Daoy (cell line): Measurements from ENCODE around the gene RABGEF1. TPM values are rescaled to one million over a fixed set of nuclear protein-coding genes. Genes with fewer than 3 reads are reported as not detected.
A peak's percentile ranks its signal among the peaks of the same experiment; 100 is the strongest.
"Not testable (repeated sequence)": the region's sequence is repeated elsewhere in the genome, so short reads cannot be mapped to it uniquely, and the experiment has no call there.

ENCODE experiments used
- DNase-seq: peaks from one replicate; pipeline ENCODE4 v3.0.0-alpha.2; 2015; ENCODE audit warnings: low read depth
- total RNA-seq: library from RNA; depleted of rRNA; stranded (reverse); fragments of >200 nt; shearing (Covaris generic); gene quantifications from 2 replicates; pipeline ENCODE4 v1.2.3, GENCODE V29; 2014; rRNA removed

Gene RABGEF1
- total RNA-seq: 52.6 and 55.0 TPM in 2 replicates

DNA sequence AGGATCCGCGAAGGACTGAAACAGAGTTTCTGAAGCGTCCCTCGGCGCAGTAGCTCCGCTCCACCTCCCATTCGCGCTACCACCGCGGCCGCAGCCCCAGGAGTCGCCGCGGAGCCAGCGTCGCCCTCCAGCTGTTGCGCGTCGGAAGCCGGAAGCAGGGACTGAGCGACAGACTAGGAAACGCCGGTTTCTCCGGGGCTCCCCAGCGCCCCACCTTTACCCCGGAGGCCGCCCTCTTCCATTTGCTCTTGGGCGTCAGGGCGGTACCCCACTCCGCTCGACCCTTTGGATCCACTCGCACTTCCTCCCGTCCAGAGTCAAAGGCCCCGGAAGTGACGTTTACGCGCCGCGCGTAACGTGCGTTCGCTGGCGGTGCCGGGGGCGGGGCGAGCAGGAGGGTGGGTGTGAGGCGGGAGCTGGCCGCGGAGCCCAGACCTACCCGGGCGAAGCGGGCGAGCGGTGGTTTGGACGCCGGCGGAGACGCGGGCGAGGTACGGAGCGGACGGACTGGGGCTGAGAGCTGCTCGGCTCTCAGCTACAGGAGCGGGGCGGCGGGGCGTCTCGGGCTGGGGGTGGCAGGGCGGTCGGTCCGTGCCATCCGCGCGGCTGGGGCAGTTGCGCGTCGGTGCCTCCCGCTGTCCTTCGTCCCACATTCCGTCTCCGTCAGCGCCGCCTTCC is at the start of gene RABGEF1:
Gene RABGEF1 (plus strand): TSS at position 432 of the 678 bp plus-strand sequence. CDS start 31,167 bp downstream, outside the sequence.
- peak; percentile 100 for DNase-seq

DNA sequence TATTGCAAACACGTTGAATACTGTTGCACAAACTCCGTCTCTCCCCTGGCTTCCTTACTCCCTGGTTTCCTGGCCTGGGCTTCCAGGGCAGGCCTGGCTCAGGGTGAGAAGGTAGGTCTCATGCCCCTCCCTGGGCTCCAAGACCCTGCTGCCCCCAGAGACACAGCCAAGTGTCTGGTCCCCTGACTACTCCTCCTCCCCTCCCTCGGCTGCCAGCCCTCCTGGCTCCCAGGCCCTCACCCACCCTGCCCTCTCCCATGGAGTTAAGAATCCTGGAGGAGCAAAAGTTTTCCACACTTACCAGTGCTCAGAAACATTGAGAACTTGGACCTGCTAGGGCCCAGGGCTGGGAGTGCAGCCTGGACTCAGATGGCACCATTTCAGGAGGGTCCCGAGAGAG is 47.2 kb upstream of the RABGEF1 start:
- no peak for DNase-seq

DNA sequence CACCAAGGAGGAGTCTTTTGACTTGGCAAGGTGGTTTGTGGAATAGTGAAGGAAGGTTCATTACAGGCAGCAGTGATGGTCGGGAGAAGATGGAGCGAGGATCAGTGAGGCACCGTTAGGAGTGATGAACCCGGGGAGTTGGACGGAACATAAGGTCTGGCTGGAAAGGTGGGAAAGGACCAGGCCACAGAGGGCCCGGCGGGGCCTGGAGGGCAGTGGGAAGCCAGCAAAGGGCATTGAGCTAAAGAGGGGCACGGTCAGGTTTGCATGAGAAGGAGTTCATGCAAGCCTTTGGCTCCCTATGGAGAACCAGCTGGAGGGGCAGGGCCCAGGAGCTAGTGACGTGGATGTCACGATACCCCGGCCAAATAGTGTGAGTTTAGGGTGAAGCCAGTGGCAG is 46.2 kb upstream of the RABGEF1 start:
- no peak for DNase-seq

GRCh38 chr7:66695417-66695816 is 45.1 kb upstream of the RABGEF1 start:
- not testable (repeated sequence) for DNase-seq

GRCh38 chr7:66696134-66696533 is 44.4 kb upstream of the RABGEF1 start:
- DNase-seq: not testable (repeated sequence)

- peak; percentile 32 for DNase-seq
Observed at GRCh38 chr7:66696774-66697191, 43.8 kb upstream of the RABGEF1 start.

- DNase-seq: peak; percentile 84
Observed at GRCh38 chr7:66697449-66698438, 42.8 kb upstream of the RABGEF1 start.

DNA sequence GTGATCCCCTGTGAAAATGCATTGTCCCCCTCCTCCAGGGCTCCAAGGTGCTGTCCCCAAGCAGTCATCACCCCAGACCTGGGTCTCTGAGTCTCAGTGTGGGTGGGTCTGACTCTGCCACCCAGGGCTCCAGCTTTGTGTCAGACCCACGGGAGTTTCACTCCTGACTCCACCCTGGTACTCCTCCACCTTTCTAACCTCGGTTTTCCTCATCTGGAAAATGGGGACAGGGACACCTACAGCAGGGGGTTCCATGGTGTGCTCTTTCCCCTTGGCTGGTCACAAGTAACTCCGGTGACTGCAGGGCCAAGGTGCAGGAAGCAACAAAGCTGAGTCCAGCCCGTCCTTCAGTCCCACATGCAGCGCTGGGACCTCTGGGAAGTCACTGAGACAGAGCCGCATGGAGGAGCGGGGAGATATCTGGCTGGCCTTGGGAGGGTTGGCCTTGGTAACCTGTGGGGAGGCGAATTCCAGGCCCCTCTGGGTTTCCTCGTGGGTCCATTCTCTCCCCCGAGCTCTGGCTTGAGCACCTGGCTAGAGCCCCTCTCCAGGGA is 41.8 kb upstream of the RABGEF1 start:
- DNase-seq: no peak

- DNase-seq: no peak
Observed at GRCh38 chr7:66699998-66700397, 40.5 kb upstream of the RABGEF1 start.

DNA sequence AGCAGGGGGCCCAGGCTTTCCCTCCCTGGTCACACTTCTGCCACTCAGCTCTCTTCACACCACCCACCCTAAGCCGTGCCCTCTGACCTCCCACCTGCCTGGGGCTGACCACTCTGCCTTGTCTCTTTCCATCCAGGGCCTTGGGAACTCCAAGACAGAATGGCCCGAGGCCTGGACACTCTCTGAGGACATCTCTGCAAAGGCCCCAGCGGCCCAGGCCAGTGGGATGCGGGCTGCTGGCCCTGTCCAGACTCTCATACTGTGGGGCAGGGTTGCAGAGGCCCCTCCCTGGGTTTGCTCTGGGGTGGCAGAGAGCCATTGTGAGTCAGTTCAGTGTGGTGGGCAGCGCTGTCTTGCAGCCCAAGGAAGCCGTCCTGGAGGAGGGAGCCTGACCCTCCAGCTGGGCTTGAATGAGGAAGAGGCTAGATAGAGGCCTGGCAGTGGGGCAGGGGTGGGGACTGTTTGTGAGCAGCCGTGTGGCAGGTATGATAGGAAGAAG is 39.9 kb upstream of the RABGEF1 start:
- no peak for DNase-seq

DNA sequence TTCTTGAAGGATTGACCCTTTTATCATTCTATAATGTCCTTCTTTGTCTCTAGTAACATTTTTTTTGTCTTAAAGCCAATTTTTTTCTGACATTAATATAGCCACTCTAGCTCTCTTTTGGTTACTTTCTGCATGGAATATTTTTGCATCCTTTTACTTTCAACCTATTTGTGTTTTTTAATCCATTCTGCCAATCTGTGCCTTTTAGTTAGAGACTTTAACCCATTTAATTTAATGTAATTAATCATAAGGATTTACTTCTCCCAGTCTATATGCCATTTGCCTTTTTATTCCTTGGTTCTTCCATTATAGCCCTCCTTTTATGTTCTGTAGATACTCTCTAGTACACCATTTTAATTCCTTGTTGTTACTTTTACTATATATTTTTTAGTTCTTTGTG is 32.7 kb upstream of the RABGEF1 start:
- DNase-seq: no peak

DNA sequence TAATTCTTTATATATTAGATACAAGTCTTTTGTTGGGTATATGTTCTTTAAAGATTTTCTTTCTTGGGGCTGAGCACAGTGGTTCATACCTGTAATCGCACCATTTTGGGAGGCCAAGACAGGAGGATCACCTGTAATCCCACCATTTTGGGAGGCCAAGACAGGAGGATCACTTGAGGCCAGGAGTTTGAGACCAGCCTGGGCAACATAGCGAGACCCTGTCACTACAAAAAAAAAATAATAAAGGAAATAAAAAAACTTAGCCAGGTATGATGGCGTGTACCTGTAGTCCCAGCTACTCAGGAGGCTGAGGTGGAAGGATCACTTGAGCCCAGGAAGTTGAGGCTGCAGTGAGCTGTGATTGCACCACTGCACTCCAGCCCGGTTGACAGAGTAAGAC is 29.8 kb upstream of the RABGEF1 start:
- not testable (repeated sequence) for DNase-seq

DNA sequence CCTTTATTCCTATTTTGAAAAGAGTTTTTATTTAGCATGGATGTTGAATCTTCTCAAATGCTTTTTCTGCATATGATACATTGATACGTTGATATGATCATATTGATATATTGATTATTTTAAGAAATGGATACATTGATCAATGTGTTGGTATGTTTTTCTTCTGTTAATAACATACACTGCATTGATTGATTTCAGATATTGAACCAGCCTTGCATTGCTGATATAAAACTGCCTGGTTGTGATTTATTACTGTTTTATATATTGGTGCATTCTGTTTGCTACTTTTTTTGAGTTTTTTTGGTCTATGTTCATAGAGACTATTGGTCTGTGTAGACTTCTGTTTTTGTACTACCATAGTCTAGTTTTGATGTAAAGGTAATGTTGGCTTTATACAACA is 26.8 kb upstream of the RABGEF1 start:
- no peak for DNase-seq

DNA sequence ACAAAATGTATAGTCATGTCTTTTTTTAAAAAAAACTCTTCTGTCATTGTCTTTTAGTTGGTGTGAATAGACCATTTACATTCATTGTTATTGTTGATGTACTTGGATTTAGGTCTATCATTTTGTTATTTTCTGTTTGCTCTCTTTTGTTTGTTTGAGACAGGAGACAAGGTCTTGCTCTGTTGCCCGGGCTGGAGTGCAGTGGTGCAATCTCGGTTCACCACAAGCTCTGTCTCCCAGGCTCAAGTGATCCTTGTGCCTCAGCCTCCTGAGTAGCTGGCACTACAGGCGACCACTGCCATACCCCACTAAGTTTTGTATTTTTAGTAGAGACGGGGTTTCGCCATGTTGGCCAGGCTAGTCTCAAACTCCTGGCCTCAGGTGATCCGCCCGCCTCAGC is 23.9 kb upstream of the RABGEF1 start:
- DNase-seq: not testable (repeated sequence)

GRCh38 chr7:66720561-66720960 is 20.0 kb upstream of the RABGEF1 start:
- DNase-seq: no peak

DNA sequence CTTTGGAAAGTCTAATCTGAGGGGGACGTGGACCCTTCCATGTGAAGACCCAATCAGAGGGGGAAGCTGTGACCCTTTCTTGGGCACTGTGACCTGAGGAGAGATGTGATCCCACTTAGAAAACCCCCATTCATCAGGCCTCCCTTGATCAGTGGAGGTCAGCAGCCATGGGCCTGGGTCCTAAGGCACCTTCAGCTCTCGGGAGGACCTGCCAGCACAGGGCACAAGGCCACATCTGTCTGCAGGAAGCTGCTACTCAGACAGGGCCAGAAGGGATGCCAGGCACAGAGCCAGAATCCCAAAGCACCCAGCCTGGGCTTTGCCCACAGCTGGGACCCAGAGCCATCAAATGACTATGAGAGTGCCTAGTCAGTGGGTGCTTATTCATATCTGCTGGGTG is 14.7 kb upstream of the RABGEF1 start:
- DNase-seq: no peak

GRCh38 chr7:66727058-66727457 is 13.5 kb upstream of the RABGEF1 start:
- no peak for DNase-seq

DNA sequence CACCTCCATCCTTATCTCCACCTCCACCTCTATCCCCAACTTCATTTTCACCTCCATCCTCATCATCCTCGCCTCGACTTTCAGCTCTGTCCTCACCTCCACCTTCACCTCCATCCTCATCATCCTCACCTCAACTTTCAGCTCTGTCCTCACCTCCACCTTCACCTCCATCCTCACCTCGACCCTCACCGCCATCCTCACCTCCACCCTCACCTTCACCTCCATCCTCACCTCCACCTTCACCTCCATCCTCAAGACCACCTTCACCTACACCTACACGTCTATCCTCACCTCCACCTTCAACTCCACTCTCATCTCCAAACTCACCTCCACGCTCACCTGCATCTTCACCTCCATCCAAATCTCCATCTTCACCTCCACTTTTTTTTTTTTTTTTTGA is 12.0 kb upstream of the RABGEF1 start:
- no peak for DNase-seq

- DNase-seq: no peak
Observed at GRCh38 chr7:66729274-66729673, 11.3 kb upstream of the RABGEF1 start.

DNA sequence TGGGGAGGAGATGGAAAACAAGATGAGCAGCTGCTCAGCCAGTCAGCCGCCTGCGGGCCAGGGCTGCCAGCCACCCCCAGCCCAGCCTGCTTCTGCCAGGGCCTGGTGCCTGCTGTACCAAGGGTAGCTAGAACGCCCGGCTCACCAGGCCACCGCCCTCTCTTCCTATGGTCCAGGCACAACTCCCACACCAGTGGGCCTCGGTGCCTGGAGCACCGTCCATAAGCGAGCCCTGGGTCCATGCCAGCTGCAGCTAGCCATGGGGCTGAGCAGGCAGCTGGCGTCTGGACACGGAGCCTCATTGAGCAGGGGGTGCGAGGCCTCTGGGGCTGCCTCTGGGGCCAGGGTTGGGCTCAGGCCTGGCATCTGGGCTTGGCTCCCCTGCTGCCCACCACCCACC is 8.5 kb upstream of the RABGEF1 start:
- no peak for DNase-seq

DNA sequence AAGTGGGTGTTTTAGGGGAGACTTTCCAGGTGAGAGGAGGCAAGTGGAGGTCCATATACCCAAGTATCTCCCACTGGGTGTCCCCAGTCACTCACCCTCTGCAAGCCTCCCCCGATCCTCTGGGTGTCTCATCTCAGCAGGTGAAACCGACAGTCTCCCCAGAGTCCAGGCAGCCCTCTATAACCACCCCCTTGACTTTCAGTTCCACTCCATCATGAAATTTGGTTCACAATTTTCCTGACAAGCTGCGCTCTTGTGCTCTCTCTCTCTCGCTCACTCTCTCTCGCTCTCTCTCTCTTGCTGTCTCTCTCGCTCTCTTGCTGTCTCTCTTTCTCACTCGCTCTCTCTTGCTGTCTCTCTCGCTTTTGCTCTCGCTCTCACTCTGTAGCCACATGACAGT is 8.1 kb upstream of the RABGEF1 start:
- DNase-seq: no peak

GRCh38 chr7:66734006-66734405 is 6.5 kb upstream of the RABGEF1 start:
- no peak for DNase-seq
